HepG2 (cell line): ENCODE results near the gene SPOCD1. TPM values are rescaled to one million over a fixed set of nuclear protein-coding genes. Genes with fewer than 3 reads are reported as not detected.
A peak's percentile ranks its signal among the peaks of the same experiment; 100 is the strongest.

Experiments
- ATAC-seq: fragments of 200-7000 bp; cut with Tn5 transposase; 3 replicates; pipeline ENCODE4 v1.9.1; 2020; ENCODE audit warnings: mild to moderate bottlenecking, moderate library complexity
- BruUV-seq: library from RNA; stranded (reverse); fragments of 400-500 nt; replicated peaks from 2 replicates; lab custom pipeline; 2021; lab: Mats Ljungman, UMichigan
- CTCF ChIA-PET: fragments of 300-600 bp; formaldehyde crosslinking; extraction: SDS; loops from one replicate; lab custom pipeline; 2021; ENCODE audit warnings: low total read pairs, inconsistent platforms, low intra/inter-chr PET ratio; lab: Yijun Ruan, JAX
- POLR2A ChIA-PET: fragments of 350-600 bp; sonication (Branson Sonifier 250); formaldehyde crosslinking; loops from one replicate; lab custom pipeline; 2020; ENCODE audit warnings: antibody characterized with exemption, inconsistent platforms; lab: Yijun Ruan, JAX
- DNase-seq: peaks from one replicate; pipeline ENCODE4 v3.0.0-alpha.2; 2015; ENCODE audit warnings: low spot score
- FAIRE-seq: peaks from 3 replicates; lab custom pipeline; 2011; peaks lifted over from hg19 to GRCh38; lab: Jason Lieb, UNC
- H2AFZ ChIP-seq: one replicate; pipeline ENCODE4 v1.6.1; 2011; ENCODE audit warnings: low read length, inconsistent platforms
- H3K27ac ChIP-seq: fragments of 300-600 bp; 3 replicates; pipeline ENCODE4 v1.8.0; 2011; ENCODE audit warnings: mixed run types, mild to moderate bottlenecking, mixed read lengths, low read length, inconsistent platforms; ENCODE audit not compliant: insufficient read depth; ENCODE audit errors: extremely low read length
- H3K27me3 ChIP-seq, 2 experiments: fragments of 200-600 bp in 1 of 2; 2 replicates in 1 of 2; 3 replicates in 1 of 2; pipeline versions ENCODE4 v1.6.0 to v1.8.0; 2011; ENCODE audit warnings: low read length in 2 of 2, mild to moderate bottlenecking in 2 of 2, moderate library complexity in 2 of 2, inconsistent platforms in 1 of 2; ENCODE audit not compliant: insufficient read depth in 2 of 2, control insufficient read depth in 1 of 2
- H3K36me3 ChIP-seq, 2 experiments: fragments of 200-600 bp in 1 of 2; replicated peaks in 1 of 2; 2 replicates in 1 of 2; 3 replicates in 1 of 2; pipeline versions ENCODE4 v1.5.1 to v1.8.0; 2011; ENCODE audit warnings: low read length in 2 of 2, inconsistent platforms in 1 of 2; ENCODE audit not compliant: insufficient read depth in 2 of 2, control insufficient read depth in 1 of 2
- H3K4me1 ChIP-seq: 2 replicates; pipeline ENCODE4 v1.5.1; 2012; ENCODE audit warnings: low read length, inconsistent platforms; ENCODE audit not compliant: insufficient read depth
- H3K4me2 ChIP-seq: 2 replicates; pipeline ENCODE4 v1.6.0; 2011; ENCODE audit warnings: low read depth, low read length, inconsistent platforms
- H3K4me3 ChIP-seq, 3 experiments: fragments of 200-600 bp in 1 of 3; sonication (generic), shearing (Covaris generic) in 1 of 3; replicated peaks in 1 of 3; 2 replicates each; pipeline ENCODE4 v1.5.1; 2011 to 2016; ENCODE audit warnings: low read length in 3 of 3, inconsistent platforms in 2 of 3, low read depth in 2 of 3, mild to moderate bottlenecking in 2 of 3, control low read depth in 1 of 3, mixed read lengths in 1 of 3; ENCODE audit not compliant: insufficient read depth in 1 of 3
- H3K79me2 ChIP-seq: one replicate; pipeline ENCODE4 v1.6.1; 2011; ENCODE audit warnings: low read length, inconsistent platforms; ENCODE audit not compliant: insufficient read depth
- H3K9ac ChIP-seq: 2 replicates; pipeline ENCODE4 v1.6.0; 2011; ENCODE audit warnings: mild to moderate bottlenecking, low read depth, low read length, inconsistent platforms; ENCODE audit not compliant: insufficient read depth
- H3K9me3 ChIP-seq: 2 replicates; pipeline ENCODE4 v1.5.1; 2012; ENCODE audit warnings: mild to moderate bottlenecking, low read length
- H4K20me1 ChIP-seq: 2 replicates; pipeline ENCODE4 v1.6.0; 2011; ENCODE audit warnings: inconsistent platforms, mild to moderate bottlenecking, low read length, moderate library complexity; ENCODE audit not compliant: insufficient read depth
- SIX4 ChIP-seq: sonication (generic); formaldehyde crosslinking; IDR thresholded peaks from 2 replicates; pipeline ENCODE4 v1.4.0; 2020; ENCODE audit warnings: missing genetic modification reagents
- SMAD9 ChIP-seq: sonication (generic); formaldehyde crosslinking; IDR thresholded peaks from 2 replicates; pipeline ENCODE4 v1.5.1; 2020; ENCODE audit warnings: mild to moderate bottlenecking, missing genetic modification reagents
- ZNF383 ChIP-seq: sonication (generic); formaldehyde crosslinking; IDR thresholded peaks from 2 replicates; pipeline ENCODE4 v1.4.0; 2020; ENCODE audit warnings: missing genetic modification reagents, mild to moderate bottlenecking, borderline replicate concordance
- ZNF768 ChIP-seq: sonication (generic); formaldehyde crosslinking; IDR thresholded peaks from 2 replicates; pipeline ENCODE4 v1.4.0; 2020; ENCODE audit warnings: missing genetic modification reagents
- WGBS: methylation state at CpG from one replicate; pipeline ENCODE4 v1.1.6; 2017; ENCODE audit warnings: low lambda C conversion rate; 5-methylcytosine and 5-hydroxymethylcytosine counted together
- in situ Hi-C: cut with HindIII; loops from 2 replicates; pipeline ENCODE4 v1.10.0; 2017; ENCODE audit warnings: low pct_unique_long_range_greater_than_20kb; ENCODE audit not compliant: extremely low pct_ligation_motif_present
- intact Hi-C: fragments of 100-400 bp; cut with micrococcal nuclease; formaldehyde crosslinking; loops from one replicate; pipeline ENCODE4 v1.10.0; 2022; ENCODE audit not compliant: unreplicated experiment
- polyA plus RNA-seq, 8 experiments: library from polyadenylated mRNA; depleted of rRNA in 3 of 8; stranded (reverse) in 7 of 8; unstranded in 1 of 8; fragments of >200 nt; fragmentation: Illumina TruSeq in 4 of 8; extraction: Trizol in 4 of 8; gene quantifications; 2 replicates each; pipeline versions ENCODE4 v1.2.1 to v1.2.3, GENCODE V29; 2011 to 2016; ENCODE audit warnings: low read depth in 4 of 8, missing spikeins in 1 of 8, mixed read lengths in 1 of 8; ENCODE audit not compliant: insufficient read depth in 1 of 8
- total RNA-seq, 5 experiments: library from RNA; depleted of rRNA; stranded (reverse); fragments of >200 nt; fragmentation: Illumina TruSeq; extraction: Trizol; gene quantifications; 2 replicates each; pipeline ENCODE4 v1.2.3, GENCODE V29; 2016; ENCODE audit warnings: low read depth in 1 of 5
- TF ChIP-seq, protein P1 (sequence below): IDR thresholded peaks from 2 replicates; pipeline ENCODE4 v1.6.1; 2016; ENCODE audit warnings: missing biosample characterization, missing genetic modification reagents, low read depth

Gene SPOCD1
- total and polyA plus RNA-seq, 2 of the 13 experiments (the other 11 are each of a cell fraction or from before 2014, with no cell fraction given), result 0.24 to 0.29 TPM

DNA sequence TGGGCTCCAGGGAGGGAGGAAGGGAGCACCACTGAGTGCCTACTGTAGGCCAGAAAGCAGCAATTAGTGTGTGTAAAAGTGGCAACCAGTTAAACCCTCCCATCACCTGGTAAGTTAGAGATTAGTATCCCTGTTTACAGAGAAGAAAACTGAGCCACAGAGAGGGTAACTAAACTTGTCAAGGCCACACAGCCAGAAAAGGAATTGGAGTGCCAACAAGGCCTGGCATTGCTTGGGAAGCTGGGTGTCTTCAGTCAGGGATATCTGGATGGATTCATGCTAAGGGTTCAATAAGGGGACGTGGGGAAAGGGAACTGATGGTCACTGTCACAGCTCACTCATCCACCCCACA is 28.1 kb downstream of the SPOCD1 start:
- H3K4me2 ChIP-seq, result peak overlapping the region; percentile 99
- ChIA-PET POLR2A (no interaction called here), CTCF (interaction anchor here (2.4 kb wide), 1 partner anchor 73 kb away, joined by 15 read pairs; no protein-coding TSS in a partner anchor)
- WGBS, result 0% methylated on average over 1 of the region's 1 CpG
- peaks cover 3 to 17% of the 10 kb centered on the region in 2 experiments; a peak in 3 of 5 replicates for H3K27me3 ChIP-seq
- DNase-seq (no peak), FAIRE-seq (no peak), ATAC-seq (no peak)
- peaks cover 22% of the 10 kb centered on the region for H3K4me1 ChIP-seq
- H3K4me3 ChIP-seq, result peak overlapping the region in 1 of 3 experiments; percentile 75; a peak in 2 of 6 replicates
- in situ Hi-C loops (loop anchor here (5.0 kb wide), 1 partner anchor 120 kb away; no protein-coding TSS in a partner anchor), intact Hi-C loops (loop anchor here (2.0 kb wide), 2 partner anchors 23 to 73 kb away; partner anchors contain the start of gene ADGRB2)
- no peak overlapping the region for H3K9ac ChIP-seq
- no peaks in the 10 kb centered on the region for H3K9me3 ChIP-seq
- H2AFZ ChIP-seq, result no peak overlapping the region
- H4K20me1 ChIP-seq, result no peaks in the 10 kb centered on the region
- BruUV-seq, result no TSS peak
- no peak overlapping the region for H3K27ac ChIP-seq
- TF ChIP-seq ZNF383 (CRISPR knock-in tag), result no peak
- TF ChIP-seq ZNF768, result peak; percentile 43; the same call in 1 of the 2 replicates
- no peaks in the 10 kb centered on the region for H3K79me2 ChIP-seq
- no peaks in the 10 kb centered on the region for H3K36me3 ChIP-seq

GRCh38 chr1:31787261-31787660 is 28.6 kb downstream of the SPOCD1 start:
- Histone ChIP-seq H3K27ac (no peak overlapping the region), H4K20me1 (no peaks in the 10 kb centered on the region), H3K9me3 (no peaks in the 10 kb centered on the region), H3K36me3 (no peaks in the 10 kb centered on the region), H3K9ac (no peak overlapping the region), H3K27me3 (peaks cover 5 to 16% of the 10 kb centered on the region in 2 experiments; a peak in 3 of 5 replicates), H2AFZ (no peak overlapping the region), H3K4me2 (no peak overlapping the region), H3K4me3 (no peak overlapping the region), H3K79me2 (no peaks in the 10 kb centered on the region), H3K4me1 (peaks cover 22% of the 10 kb centered on the region)
- FAIRE-seq (no peak), ATAC-seq (no peak), DNase-seq (no peak)
- intact Hi-C loops (no loop called here), in situ Hi-C loops (loop anchor here (5.0 kb wide), 1 partner anchor 120 kb away; no protein-coding TSS in a partner anchor)
- no TSS peak for BruUV-seq
- TF ChIP-seq SMAD9 (CRISPR knock-in tag) (no peak), SIX4 (no peak)
- TF ChIP-seq, protein P1, sequence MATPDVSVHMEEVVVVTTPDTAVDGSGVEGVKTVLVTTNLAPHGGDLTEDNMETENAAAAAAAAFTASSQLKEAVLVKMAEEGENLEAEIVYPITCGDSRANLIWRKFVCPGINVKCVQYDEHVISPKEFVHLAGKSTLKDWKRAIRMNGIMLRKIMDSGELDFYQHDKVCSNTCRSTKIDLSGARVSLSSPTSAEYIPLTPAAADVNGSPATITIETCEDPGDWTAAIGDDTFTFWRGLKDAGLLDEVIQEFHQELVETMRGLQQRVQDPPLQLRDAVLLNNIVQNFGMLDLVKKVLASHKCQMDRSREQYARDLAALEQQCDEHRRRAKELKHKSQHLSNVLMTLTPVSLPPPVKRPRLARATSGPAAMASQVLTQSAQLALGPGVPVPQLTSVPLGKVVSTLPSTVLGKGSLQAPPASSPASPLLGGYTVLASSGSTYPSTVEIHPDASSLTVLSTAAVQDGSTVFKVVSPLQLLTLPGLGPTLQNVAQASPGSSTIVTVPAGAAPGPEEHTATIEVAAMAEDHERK (CRISPR knock-in tag), result no peak
- WGBS, result 56% methylated on average over 3 of the region's 3 CpGs
- CTCF ChIA-PET, result interaction anchor here (2.4 kb wide), 1 partner anchor 72 kb away, joined by 15 read pairs; no protein-coding TSS in a partner anchor
- POLR2A ChIA-PET, result no interaction called here
